K562 (cell line): ENCODE results near the gene RBM26. TPM values are rescaled to one million over a fixed set of nuclear protein-coding genes. Genes with fewer than 3 reads are reported as not detected.

Experiments
- ATAC-seq: fragments of 200-7000 bp; cut with Tn5 transposase; 3 replicates; pipeline ENCODE4 v1.9.1; 2020; ENCODE audit warnings: moderate library complexity
- BruUV-seq: library from RNA; stranded (reverse); fragments of 400-500 nt; replicated peaks from 2 replicates; lab custom pipeline; 2021; lab: Mats Ljungman, UMichigan
- CTCF ChIA-PET: fragments of 300-600 bp; formaldehyde crosslinking; extraction: SDS; loops from one replicate; lab custom pipeline; 2021; ENCODE audit warnings: low intra/inter-chr PET ratio; lab: Yijun Ruan, JAX
- POLR2A ChIA-PET: fragments of 300-600, 350-650 bp; sonication (Branson Sonifier 250); formaldehyde crosslinking; extraction: SDS; loops from one replicate; lab custom pipeline; 2021; ENCODE audit warnings: antibody characterized with exemption, inconsistent platforms; lab: Yijun Ruan, JAX
- DNase-seq, 4 experiments: peaks; one replicate each; pipeline versions ENCODE4 v3.0.0 to v3.0.0-alpha.2; 2011 to 2018; ENCODE audit warnings: low spot score in 3 of 4, mixed read lengths in 3 of 4; ENCODE audit errors: extremely low read depth in 1 of 4
- FAIRE-seq: peaks from 2 replicates; lab custom pipeline; 2011; peaks lifted over from hg19 to GRCh38; lab: Jason Lieb, UNC
- H2AFZ ChIP-seq: 2 replicates; pipeline ENCODE4 v1.6.0; 2011; ENCODE audit warnings: low read depth, low read length, control low read depth, inconsistent platforms
- H3K27ac ChIP-seq: fragments of 200-600 bp; 3 replicates; pipeline ENCODE4 v1.8.0; 2011; ENCODE audit warnings: low read depth, mild to moderate bottlenecking, control low read depth, inconsistent platforms, low read length, moderate library complexity, mixed read lengths; ENCODE audit errors: extremely low read depth
- H3K27me3 ChIP-seq, 2 experiments: fragments of 300-600 bp in 1 of 2; 2 replicates in 1 of 2; 3 replicates in 1 of 2; pipeline versions ENCODE4 v1.6.0 to v1.8.0; 2011; ENCODE audit warnings: inconsistent platforms in 2 of 2, low read length in 2 of 2, mild to moderate bottlenecking in 1 of 2, mixed read lengths in 1 of 2, moderate library complexity in 1 of 2; ENCODE audit not compliant: control insufficient read depth in 2 of 2, insufficient read depth in 2 of 2
- H3K36me3 ChIP-seq: fragments of 300-600 bp; 3 replicates; pipeline ENCODE4 v1.8.0; 2011; ENCODE audit warnings: mild to moderate bottlenecking, low read length, inconsistent platforms; ENCODE audit not compliant: control insufficient read depth, insufficient read depth
- H3K4me1 ChIP-seq, 2 experiments: fragments of 200-600 bp in 1 of 2; replicated peaks in 1 of 2; 2 replicates in 1 of 2; 3 replicates in 1 of 2; pipeline versions ENCODE4 v1.5.1 to v1.8.0; 2011; ENCODE audit warnings: inconsistent platforms in 2 of 2, low read length in 2 of 2, mild to moderate bottlenecking in 1 of 2, mixed read lengths in 1 of 2, moderate library complexity in 1 of 2; ENCODE audit not compliant: control insufficient read depth in 2 of 2, insufficient read depth in 2 of 2
- H3K4me2 ChIP-seq: 2 replicates; pipeline ENCODE4 v1.6.1; 2011; ENCODE audit warnings: low read length, control low read depth, inconsistent platforms, mixed read lengths; ENCODE audit not compliant: insufficient read depth
- H3K4me3 ChIP-seq: fragments of 200-600 bp; sonication (generic), shearing (Covaris generic); 2 replicates; pipeline ENCODE4 v1.5.1; 2016; ENCODE audit warnings: control low read depth, inconsistent platforms
- H3K79me2 ChIP-seq: fragments of 200-600 bp; 3 replicates; pipeline ENCODE4 v1.8.0; 2011; ENCODE audit warnings: low read length, inconsistent platforms; ENCODE audit not compliant: control insufficient read depth, insufficient read depth
- H3K9ac ChIP-seq, 2 experiments: 2 replicates each; pipeline versions ENCODE4 v1.6.0 to v1.6.1; 2011; ENCODE audit warnings: low read depth in 2 of 2, low read length in 2 of 2, control low read depth in 1 of 2, inconsistent platforms in 1 of 2, mild to moderate bottlenecking in 1 of 2, mixed read lengths in 1 of 2; ENCODE audit not compliant: insufficient read depth in 1 of 2
- H3K9me1 ChIP-seq: one replicate; pipeline ENCODE4 v1.6.0; 2011; ENCODE audit warnings: inconsistent platforms, mild to moderate bottlenecking, low read length, moderate library complexity; ENCODE audit not compliant: control insufficient read depth, insufficient read depth
- H3K9me3 ChIP-seq: replicated peaks from 2 replicates; pipeline ENCODE4 v1.5.1; 2011; ENCODE audit warnings: low read depth, low read length, inconsistent platforms; ENCODE audit not compliant: control insufficient read depth, insufficient read depth
- H4K20me1 ChIP-seq: replicated peaks from 2 replicates; pipeline ENCODE4 v1.6.1; 2011; ENCODE audit warnings: low read length, inconsistent platforms, mixed read lengths; ENCODE audit not compliant: control insufficient read depth, insufficient read depth
- ARNT ChIP-seq, 2 experiments: fragments of 450-650 bp; IDR thresholded peaks; 2 replicates each; pipeline ENCODE4 v1.6.1; 2016; ENCODE audit warnings: mild to moderate bottlenecking in 1 of 2
- CBFA2T3 ChIP-seq: fragments of 450-650 bp; IDR thresholded peaks from 2 replicates; pipeline ENCODE4 v1.6.1; 2017
- ETV6 ChIP-seq, 3 experiments: fragments of 150-350 bp in 1 of 3; sonication (generic) in 1 of 3; formaldehyde crosslinking in 1 of 3; IDR thresholded peaks; 2 replicates each; pipeline versions ENCODE4 v1.6.1 to v1.8.0; 2014 to 2022; ENCODE audit warnings: borderline replicate concordance in 2 of 3, low read depth in 2 of 3, antibody characterized with exemption in 1 of 3, low read length in 1 of 3, mild to moderate bottlenecking in 1 of 3, missing genetic modification reagents in 1 of 3
- GATA2 ChIP-seq: sonication (generic); formaldehyde crosslinking; IDR thresholded peaks from 2 replicates; pipeline ENCODE4 v1.4.0; 2020; ENCODE audit warnings: mild to moderate bottlenecking, missing genetic modification reagents
- HDGF ChIP-seq: fragments of 450-650 bp; IDR thresholded peaks from 2 replicates; pipeline ENCODE4 v1.6.1; 2016
- MYBL2 ChIP-seq, 2 experiments: fragments of 450-650 bp in 1 of 2; sonication (generic) in 1 of 2; formaldehyde crosslinking in 1 of 2; IDR thresholded peaks; 2 replicates each; pipeline versions ENCODE4 v1.6.1 to v1.8.1; 2017 to 2022; ENCODE audit warnings: borderline replicate concordance in 1 of 2, inconsistent platforms in 1 of 2, low read depth in 1 of 2, mild to moderate bottlenecking in 1 of 2, missing genetic modification reagents in 1 of 2, moderate library complexity in 1 of 2
- NCOA4 ChIP-seq: fragments of 450-650 bp; IDR thresholded peaks from 2 replicates; pipeline ENCODE4 v1.6.1; 2018; ENCODE audit warnings: mild to moderate bottlenecking; ENCODE audit not compliant: partially characterized antibody
- RBM14 ChIP-seq: fragments of 200-400 bp; formaldehyde crosslinking; IDR thresholded peaks from 2 replicates; pipeline ENCODE4 v1.6.1; 2018; ENCODE audit warnings: low read depth, mild to moderate bottlenecking, low read length, moderate library complexity, borderline replicate concordance; ENCODE audit not compliant: insufficient read depth
- RBM25 ChIP-seq: fragments of 200-400 bp; formaldehyde crosslinking; IDR thresholded peaks from 2 replicates; pipeline ENCODE4 v1.6.1; 2018; ENCODE audit warnings: low read length, low read depth, moderate library complexity; ENCODE audit not compliant: severe bottlenecking
- SIRT6 ChIP-seq: IDR thresholded peaks from one replicate; pipeline ENCODE4 v1.6.1; 2012; ENCODE audit warnings: low read depth, mild to moderate bottlenecking, control low read depth, inconsistent platforms, low read length, moderate library complexity
- ZFPM2 ChIP-seq: fragments of 250-450 bp; sonication (Bioruptor Pico); IDR thresholded peaks from 2 replicates; pipeline ENCODE4 v1.5.1; 2022; ENCODE audit warnings: mild to moderate bottlenecking
- ZNF12 ChIP-seq: sonication (generic); formaldehyde crosslinking; IDR thresholded peaks from 2 replicates; pipeline ENCODE4 v1.4.0; 2020; ENCODE audit warnings: mild to moderate bottlenecking, missing genetic modification reagents
- ZNF274 ChIP-seq: IDR thresholded peaks from 2 replicates; pipeline ENCODE4 v1.6.1; 2011; ENCODE audit warnings: low read depth, mild to moderate bottlenecking, low read length, moderate library complexity, borderline replicate concordance
- ZNF311 ChIP-seq: fragments of 250-450 bp; sonication (Bioruptor Pico); IDR thresholded peaks from 2 replicates; pipeline ENCODE4 v1.4.0; 2020; ENCODE audit warnings: mild to moderate bottlenecking, moderate library complexity
- WGBS: fragments of 100-300 bp; shearing (Covaris generic); methylation state at CpG from one replicate; pipeline ENCODE4 v1.1.6; 2016; ENCODE audit warnings: low coverage, mixed read lengths; ENCODE audit not compliant: insufficient coverage; ENCODE audit errors: missing lambda C conversion rate; 5-methylcytosine and 5-hydroxymethylcytosine counted together
- in situ Hi-C: fragments of 300-500 bp; cut with MboI; formaldehyde crosslinking; loops from 4 replicates; pipeline ENCODE4 v1.15.0; 2018; ENCODE audit warnings: inconsistent platforms, mixed read lengths
- intact Hi-C: fragments of 100-400 bp; cut with micrococcal nuclease; formaldehyde crosslinking; loops from 2 replicates; pipeline ENCODE4 v1.14.2; 2022
- polyA plus RNA-seq, 8 experiments: library from polyadenylated mRNA; depleted of rRNA in 4 of 8; stranded (reverse) in 5 of 8; unstranded in 3 of 8; fragments of >200 nt; fragmentation: Nextera tagmentation in 2 of 8; fragmentation: Illumina TruSeq in 1 of 8; extraction: Ambion mirVana in 2 of 8; extraction: Trizol in 1 of 8; gene quantifications; 2 replicates each; pipeline versions ENCODE4 v1.2.1 to v1.2.3, GENCODE V29; 2011 to 2014; ENCODE audit warnings: inconsistent platforms in 1 of 8, missing spikeins in 1 of 8
- total RNA-seq, 7 experiments: library from RNA; depleted of rRNA in 6 of 7; stranded (reverse); fragments of >200 nt in 6 of 7; fragmentation: Illumina TruSeq in 2 of 7; extraction: Trizol in 2 of 7; gene quantifications; 2 replicates each; pipeline versions ENCODE4 v1.2.1 to v1.2.3, GENCODE V29; 2011 to 2021; ENCODE audit warnings: low replicate concordance in 1 of 7
- TF ChIP-seq, protein P1 (sequence below), 2 experiments: fragments of 450-650 bp; IDR thresholded peaks; 2 replicates each; pipeline ENCODE4 v1.6.1; 2018; ENCODE audit warnings: mild to moderate bottlenecking in 2 of 2, low read depth in 1 of 2; ENCODE audit not compliant: partially characterized antibody in 2 of 2
- TF ChIP-seq, protein P2 (sequence below): fragments of 150-350 bp; conservative IDR thresholded peaks from 2 replicates; pipeline ENCODE4 v1.6.1; 2014; ENCODE audit warnings: low read length

The RBM26 gene
- total and polyA plus RNA-seq, 9 of the 15 experiments (the other 6 are each of a cell fraction or from before 2014, with no cell fraction given) = 10.0 to 42.4 (median 26.4) TPM

DNA sequence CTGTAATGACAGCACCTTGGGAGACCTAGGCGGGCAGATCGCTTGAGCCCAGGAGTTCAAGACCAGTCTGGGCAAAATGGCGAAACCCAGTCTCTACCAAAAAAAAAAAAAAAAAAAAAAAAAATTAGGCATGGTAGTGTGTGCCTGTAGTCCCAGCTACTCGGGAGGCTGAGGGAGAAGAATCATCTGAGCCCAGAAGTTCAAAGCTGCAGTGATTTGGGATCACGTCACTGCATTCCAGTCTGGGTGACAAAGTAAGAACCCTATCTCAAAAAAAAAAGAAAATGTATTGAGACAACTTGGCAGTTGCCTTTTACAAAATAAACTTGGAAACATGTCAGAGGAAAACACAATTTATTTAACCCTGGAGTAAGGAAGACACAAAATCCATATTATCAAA is 26.8 kb downstream of the RBM26 start:
- no peak overlapping the region for H2AFZ ChIP-seq
- H3K9me3 ChIP-seq = no peaks in the 10 kb centered on the region
- no peak overlapping the region for H3K4me3 ChIP-seq
- H3K27me3 ChIP-seq = no peaks in the 10 kb centered on the region
- in situ Hi-C loops (no loop called here), intact Hi-C loops (no loop called here)
- POLR2A ChIA-PET = no interaction called here
- WGBS = 100% methylated on average over 4 of the region's 5 CpGs
- H4K20me1 ChIP-seq = no peaks in the 10 kb centered on the region
- H3K4me2 ChIP-seq = no peak overlapping the region
- no TSS peak for BruUV-seq
- no peak overlapping the region for H3K9ac ChIP-seq
- peaks cover 51% of the 10 kb centered on the region for H3K79me2 ChIP-seq
- H3K4me1 ChIP-seq = peaks cover 0 to 9% of the 10 kb centered on the region in 2 experiments; a peak in 4 of 5 replicates
- H3K9me1 ChIP-seq = no peaks in the 10 kb centered on the region
- FAIRE-seq = no peak
- no peak for ATAC-seq
- peaks cover 48% of the 10 kb centered on the region; the same call in 2 of the 3 replicates for H3K36me3 ChIP-seq
- DNase-seq = no peak
- CTCF ChIA-PET = no interaction called here
- H3K27ac ChIP-seq = no peak overlapping the region
- TF ChIP-seq MYBL2 (IDR thresholded peaks at IDR 0.05; ENCODE audit: low read depth) (no peak), MYBL2 (CRISPR knock-in tag; IDR thresholded peaks at IDR 0.05; ENCODE audit: borderline replicate concordance) (no peak), ZNF274 (no peak), ETV6 (IDR thresholded peaks at IDR 0.05; ENCODE audit: borderline replicate concordance in 1 of 2, low read depth in 2 of 2, low read length in 1 of 2) (no peak), ETV6 (CRISPR knock-in tag; IDR thresholded peaks at IDR 0.05; ENCODE audit: borderline replicate concordance) (no peak), ZNF311 (no peak), NCOA4 (no peak), GATA2 (CRISPR knock-in tag) (no peak), ARNT (IDR thresholded peaks at IDR 0.05) (no peak), ZFPM2 (CRISPR knock-in tag) (no peak), HDGF (no peak), CBFA2T3 (no peak), RBM25 (no peak), ZNF12 (CRISPR knock-in tag) (no peak), SIRT6 (no peak), RBM14 (no peak)
- TF ChIP-seq, protein P1, sequence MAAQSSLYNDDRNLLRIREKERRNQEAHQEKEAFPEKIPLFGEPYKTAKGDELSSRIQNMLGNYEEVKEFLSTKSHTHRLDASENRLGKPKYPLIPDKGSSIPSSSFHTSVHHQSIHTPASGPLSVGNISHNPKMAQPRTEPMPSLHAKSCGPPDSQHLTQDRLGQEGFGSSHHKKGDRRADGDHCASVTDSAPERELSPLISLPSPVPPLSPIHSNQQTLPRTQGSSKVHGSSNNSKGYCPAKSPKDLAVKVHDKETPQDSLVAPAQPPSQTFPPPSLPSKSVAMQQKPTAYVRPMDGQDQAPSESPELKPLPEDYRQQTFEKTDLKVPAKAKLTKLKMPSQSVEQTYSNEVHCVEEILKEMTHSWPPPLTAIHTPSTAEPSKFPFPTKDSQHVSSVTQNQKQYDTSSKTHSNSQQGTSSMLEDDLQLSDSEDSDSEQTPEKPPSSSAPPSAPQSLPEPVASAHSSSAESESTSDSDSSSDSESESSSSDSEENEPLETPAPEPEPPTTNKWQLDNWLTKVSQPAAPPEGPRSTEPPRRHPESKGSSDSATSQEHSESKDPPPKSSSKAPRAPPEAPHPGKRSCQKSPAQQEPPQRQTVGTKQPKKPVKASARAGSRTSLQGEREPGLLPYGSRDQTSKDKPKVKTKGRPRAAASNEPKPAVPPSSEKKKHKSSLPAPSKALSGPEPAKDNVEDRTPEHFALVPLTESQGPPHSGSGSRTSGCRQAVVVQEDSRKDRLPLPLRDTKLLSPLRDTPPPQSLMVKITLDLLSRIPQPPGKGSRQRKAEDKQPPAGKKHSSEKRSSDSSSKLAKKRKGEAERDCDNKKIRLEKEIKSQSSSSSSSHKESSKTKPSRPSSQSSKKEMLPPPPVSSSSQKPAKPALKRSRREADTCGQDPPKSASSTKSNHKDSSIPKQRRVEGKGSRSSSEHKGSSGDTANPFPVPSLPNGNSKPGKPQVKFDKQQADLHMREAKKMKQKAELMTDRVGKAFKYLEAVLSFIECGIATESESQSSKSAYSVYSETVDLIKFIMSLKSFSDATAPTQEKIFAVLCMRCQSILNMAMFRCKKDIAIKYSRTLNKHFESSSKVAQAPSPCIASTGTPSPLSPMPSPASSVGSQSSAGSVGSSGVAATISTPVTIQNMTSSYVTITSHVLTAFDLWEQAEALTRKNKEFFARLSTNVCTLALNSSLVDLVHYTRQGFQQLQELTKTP (IDR thresholded peaks at IDR 0.05; ENCODE audit: low read depth in 1 of 2, partially characterized antibody in 2 of 2) = no peak
- TF ChIP-seq, protein P2, sequence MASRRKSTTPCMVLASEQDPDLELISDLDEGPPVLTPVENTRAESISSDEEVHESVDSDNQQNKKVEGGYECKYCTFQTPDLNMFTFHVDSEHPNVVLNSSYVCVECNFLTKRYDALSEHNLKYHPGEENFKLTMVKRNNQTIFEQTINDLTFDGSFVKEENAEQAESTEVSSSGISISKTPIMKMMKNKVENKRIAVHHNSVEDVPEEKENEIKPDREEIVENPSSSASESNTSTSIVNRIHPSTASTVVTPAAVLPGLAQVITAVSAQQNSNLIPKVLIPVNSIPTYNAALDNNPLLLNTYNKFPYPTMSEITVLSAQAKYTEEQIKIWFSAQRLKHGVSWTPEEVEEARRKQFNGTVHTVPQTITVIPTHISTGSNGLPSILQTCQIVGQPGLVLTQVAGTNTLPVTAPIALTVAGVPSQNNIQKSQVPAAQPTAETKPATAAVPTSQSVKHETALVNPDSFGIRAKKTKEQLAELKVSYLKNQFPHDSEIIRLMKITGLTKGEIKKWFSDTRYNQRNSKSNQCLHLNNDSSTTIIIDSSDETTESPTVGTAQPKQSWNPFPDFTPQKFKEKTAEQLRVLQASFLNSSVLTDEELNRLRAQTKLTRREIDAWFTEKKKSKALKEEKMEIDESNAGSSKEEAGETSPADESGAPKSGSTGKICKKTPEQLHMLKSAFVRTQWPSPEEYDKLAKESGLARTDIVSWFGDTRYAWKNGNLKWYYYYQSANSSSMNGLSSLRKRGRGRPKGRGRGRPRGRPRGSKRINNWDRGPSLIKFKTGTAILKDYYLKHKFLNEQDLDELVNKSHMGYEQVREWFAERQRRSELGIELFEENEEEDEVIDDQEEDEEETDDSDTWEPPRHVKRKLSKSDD = no peak
